ENCODE data around the gene KLHL7.

KLHL7 gene

GRCh38 chr7:23205909-23206767 lies 100.6 kb downstream of the KLHL7 start:
- Histone ChIP-seq H4K20me1 (ENCODE audit: insufficient read depth, low read length) (no peaks in the 10 kb centered on the region), H3K79me2 (ENCODE audit: insufficient read depth, low read length) (no peaks in the 10 kb centered on the region), H3K4me2 (ENCODE audit: low read length) (no peak overlapping the region), H3K4me3 (ENCODE audit: low read depth, low read length, poor library complexity, severe bottlenecking) (no peak overlapping the region), H3K9me3 (ENCODE audit: low read length) (no peaks in the 10 kb centered on the region), H3F3A (ENCODE audit: insufficient read depth, low read length) (no peaks in the 10 kb centered on the region), H3K4me1 (ENCODE audit: insufficient read depth, low read length, severe bottlenecking) (no peaks in the 10 kb centered on the region), H3K9ac (ENCODE audit: low read length) (no peak overlapping the region), H2AFZ (ENCODE audit: low read length) (no peak overlapping the region), H3K27me3 (ENCODE audit: insufficient read depth, low read length) (no peaks in the 10 kb centered on the region), H3K9me2 (ENCODE audit: low read depth, low read length) (no peaks in the 10 kb centered on the region), H3K36me3 (ENCODE audit: insufficient read depth, low read length) (peaks cover 14% of the 10 kb centered on the region), H3K27ac (ENCODE audit: low read depth, low read length, poor library complexity, severe bottlenecking) (no peak overlapping the region)
- no peak for TF ChIP-seq CTCF (IDR thresholded peaks at IDR 0.05; ENCODE audit: low read length)
- TF ChIP-seq EZH2 (IDR thresholded peaks at IDR 0.05; ENCODE audit: borderline replicate concordance, low read length) = no peak

GRCh38 chr7:23207021-23207420 lies 101.4 kb downstream of the KLHL7 start:
- no peaks in the 10 kb centered on the region for H4K20me1 ChIP-seq (ENCODE audit: insufficient read depth, low read length)
- no peaks in the 10 kb centered on the region for H3K79me2 ChIP-seq (ENCODE audit: insufficient read depth, low read length)
- no peaks in the 10 kb centered on the region for H3F3A ChIP-seq (ENCODE audit: insufficient read depth, low read length)
- TF ChIP-seq CTCF (IDR thresholded peaks at IDR 0.05; ENCODE audit: low read length) = no peak
- TF ChIP-seq EZH2 (IDR thresholded peaks at IDR 0.05; ENCODE audit: borderline replicate concordance, low read length) = no peak
- peaks cover 8% of the 10 kb centered on the region; the same call in 1 of the 2 replicates for H3K36me3 ChIP-seq (ENCODE audit: insufficient read depth, low read length)
- H3K27ac ChIP-seq (ENCODE audit: low read depth, low read length, poor library complexity, severe bottlenecking) = no peak overlapping the region
- no peaks in the 10 kb centered on the region for H3K27me3 ChIP-seq (ENCODE audit: insufficient read depth, low read length)
- no peak overlapping the region for H3K4me3 ChIP-seq (ENCODE audit: low read depth, low read length, poor library complexity, severe bottlenecking)
- H3K9me2 ChIP-seq (ENCODE audit: low read depth, low read length) = no peaks in the 10 kb centered on the region
- H3K9me3 ChIP-seq (ENCODE audit: low read length) = no peaks in the 10 kb centered on the region
- H2AFZ ChIP-seq (ENCODE audit: low read length) = no peak overlapping the region
- no peaks in the 10 kb centered on the region for H3K4me1 ChIP-seq (ENCODE audit: insufficient read depth, low read length, severe bottlenecking)
- H3K4me2 ChIP-seq (ENCODE audit: low read length) = no peak overlapping the region
- no peak overlapping the region for H3K9ac ChIP-seq (ENCODE audit: low read length)

- H3K27ac ChIP-seq (ENCODE audit: low read depth, low read length, poor library complexity, severe bottlenecking) = no peak overlapping the region
- no peaks in the 10 kb centered on the region for H3K9me3 ChIP-seq (ENCODE audit: low read length)
- no peak overlapping the region for H2AFZ ChIP-seq (ENCODE audit: low read length)
- H3K79me2 ChIP-seq (ENCODE audit: insufficient read depth, low read length) = no peaks in the 10 kb centered on the region
- H3K4me1 ChIP-seq (ENCODE audit: insufficient read depth, low read length, severe bottlenecking) = no peaks in the 10 kb centered on the region
- H3K9me2 ChIP-seq (ENCODE audit: low read depth, low read length) = no peaks in the 10 kb centered on the region
- no peak overlapping the region for H3K4me3 ChIP-seq (ENCODE audit: low read depth, low read length, poor library complexity, severe bottlenecking)
- H3K27me3 ChIP-seq (ENCODE audit: insufficient read depth, low read length) = no peaks in the 10 kb centered on the region
- peaks cover 8% of the 10 kb centered on the region; the same call in 1 of the 2 replicates for H3K36me3 ChIP-seq (ENCODE audit: insufficient read depth, low read length)
- H3K9ac ChIP-seq (ENCODE audit: low read length) = no peak overlapping the region
- H4K20me1 ChIP-seq (ENCODE audit: insufficient read depth, low read length) = no peaks in the 10 kb centered on the region
- no peak overlapping the region for H3K4me2 ChIP-seq (ENCODE audit: low read length)
- no peak for TF ChIP-seq EZH2 (IDR thresholded peaks at IDR 0.05; ENCODE audit: borderline replicate concordance, low read length)
- TF ChIP-seq CTCF (IDR thresholded peaks at IDR 0.05; ENCODE audit: low read length) = no peak
- no peaks in the 10 kb centered on the region for H3F3A ChIP-seq (ENCODE audit: insufficient read depth, low read length)
These were observed 102.3 kb downstream of the KLHL7 start for GRCh38 chr7:23207884-23208283.

Data from OCI-LY1 (cell line).